Mesothelial cell of epicardium (in vitro differentiated cells): Measurements from ENCODE around the gene TIMM29. TPM values are rescaled to one million over a fixed set of nuclear protein-coding genes. Genes with fewer than 3 reads are reported as not detected.

Source experiments
- DNase-seq, 2 experiments: peaks; one replicate each; pipeline ENCODE4 v3.0.0; 2021; ENCODE audit warnings: low spot score in 2 of 2; ENCODE audit not compliant: unreplicated experiment in 2 of 2
- H3K27ac Mint-ChIP-seq: 2 replicates; pipeline ENCODE4 v1.8.0; 2021; ENCODE audit warnings: mixed read lengths
- H3K27me3 Mint-ChIP-seq: 2 replicates; pipeline ENCODE4 v1.8.0; 2021; ENCODE audit warnings: low read depth, mixed read lengths
- H3K36me3 Mint-ChIP-seq: 2 replicates; pipeline ENCODE4 v1.8.0; 2021; ENCODE audit warnings: mixed read lengths
- H3K4me1 Mint-ChIP-seq: 2 replicates; pipeline ENCODE4 v1.8.0; 2021; ENCODE audit warnings: mixed read lengths
- H3K4me3 Mint-ChIP-seq: 2 replicates; pipeline ENCODE4 v1.8.0; 2021; ENCODE audit warnings: mild to moderate bottlenecking, moderate library complexity, mixed read lengths
- H3K9me3 Mint-ChIP-seq: 2 replicates; pipeline ENCODE4 v1.8.0; 2021; ENCODE audit warnings: mixed read lengths
- CTCF ChIP-seq: fragments of 200-600 bp; sonication (generic); IDR thresholded peaks from one replicate; pipeline ENCODE4 v1.5.0; 2021; ENCODE audit warnings: antibody characterized with exemption; ENCODE audit not compliant: unreplicated experiment
- total RNA-seq: library from RNA; stranded (reverse); gene quantifications from 3 replicates; pipeline ENCODE4 v1.2.1, GENCODE V29; 2021

Gene TIMM29
- total RNA-seq, 1 donor from 2014 or later = 31.5 TPM

GRCh38 chr19:10976131-10976892 lies 47.7 kb downstream of the TIMM29 start:
- peaks cover 10% of the 10 kb centered on the region for H3K36me3 Mint-ChIP-seq
- H3K9me3 Mint-ChIP-seq = no peaks in the 10 kb centered on the region
- H3K4me3 Mint-ChIP-seq = no peak overlapping the region
- H3K27ac Mint-ChIP-seq = peak overlapping the region; percentile 91
- no peak for DNase-seq
- no peak for TF ChIP-seq CTCF
- H3K27me3 Mint-ChIP-seq = no peaks in the 10 kb centered on the region
- peaks cover 21% of the 10 kb centered on the region for H3K4me1 Mint-ChIP-seq

GRCh38 chr19:10977742-10978092 lies 49.1 kb downstream of the TIMM29 start:
- Mint-ChIP-seq H3K9me3 (no peaks in the 10 kb centered on the region), H3K4me1 (peaks cover 21% of the 10 kb centered on the region), H3K27ac (peak overlapping the region; percentile 39), H3K36me3 (peaks cover 8% of the 10 kb centered on the region), H3K4me3 (no peak overlapping the region), H3K27me3 (no peaks in the 10 kb centered on the region)
- TF ChIP-seq CTCF = no peak
- no peak for DNase-seq

Other genes starting within 250 kb of the TIMM29 start
- gene QTRT1, start 227.4 kb upstream of the TIMM29 start, total RNA-seq = 57.9 to 66.6 TPM (median 62.5 TPM) in 3 replicates
- 126 to 128 TPM (median 128 TPM) in 3 replicates for gene DNM2, start 210.7 kb upstream of the TIMM29 start, total RNA-seq
- gene TMED1, start 92.6 kb upstream of the TIMM29 start, total RNA-seq = 30.0 to 35.0 TPM (median 30.9 TPM) in 3 replicates
- 2.0 to 2.5 TPM (median 2.3 TPM) in 3 replicates for gene C19orf38, start 80.4 kb upstream of the TIMM29 start, total RNA-seq
- gene CARM1, start 57.3 kb upstream of the TIMM29 start, total RNA-seq = 71.4 to 78.0 TPM (median 76.4 TPM) in 3 replicates
- gene YIPF2, start 172 bp upstream of the TIMM29 start, total RNA-seq = 62.8 to 66.2 TPM (median 64.4 TPM) in 3 replicates
- 251 to 274 TPM (median 259 TPM) in 3 replicates for gene SMARCA4, start 32.2 kb downstream of the TIMM29 start, total RNA-seq
- gene LDLR, start 160.7 kb downstream of the TIMM29 start, total RNA-seq = 89.5 to 99.2 TPM (median 95.1 TPM) in 3 replicates
- 16.3 to 22.0 TPM (median 20.6 TPM) in 3 replicates for gene SPC24, start 227.0 kb downstream of the TIMM29 start, total RNA-seq